ENCODE results near the gene SLC30A2. TPM values are rescaled to one million over a fixed set of nuclear protein-coding genes. Genes with fewer than 3 reads are reported as not detected.

The SLC30A2 gene
- total and polyA plus RNA-seq, 2 of the 13 experiments (the other 11 are each of a cell fraction or from before 2014, with no cell fraction given): not detected

DNA sequence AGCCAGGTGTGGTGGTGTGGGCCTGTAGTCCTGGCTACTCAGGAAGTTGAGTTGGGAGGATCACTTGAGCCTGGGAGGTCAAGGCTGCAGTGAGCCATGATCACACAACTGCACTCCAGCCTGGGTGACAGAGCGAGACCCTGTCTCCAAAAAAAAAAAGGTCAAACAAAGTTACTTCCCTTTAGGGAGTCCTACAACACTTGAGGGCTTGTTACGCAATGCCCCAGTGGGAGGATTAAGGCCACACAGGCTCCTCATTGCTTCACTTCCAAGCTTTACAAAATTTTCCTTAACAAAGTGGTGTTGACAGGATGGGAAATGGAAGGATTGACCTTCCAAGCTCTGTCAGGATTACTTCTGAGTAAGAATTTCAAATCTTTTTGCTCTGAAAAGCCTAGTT is 30.6 kb downstream of the SLC30A2 start (continued):
- TF ChIP-seq RARA (CRISPR knock-in tag; IDR thresholded peaks at IDR 0.05) (peak; percentile 22; the same call in 1 of the 2 replicates), NCOA2 (CRISPR knock-in tag; IDR thresholded peaks at IDR 0.05) (peak; percentile 30; the same call in 1 of the 2 replicates), LCORL (IDR thresholded peaks at IDR 0.05) (no peak), LCORL (CRISPR knock-in tag; IDR thresholded peaks at IDR 0.05) (no peak), IKZF4 (CRISPR knock-in tag; IDR thresholded peaks at IDR 0.05; ENCODE audit: borderline replicate concordance, low read depth, not compliant biosample characterization) (no peak)

DNA sequence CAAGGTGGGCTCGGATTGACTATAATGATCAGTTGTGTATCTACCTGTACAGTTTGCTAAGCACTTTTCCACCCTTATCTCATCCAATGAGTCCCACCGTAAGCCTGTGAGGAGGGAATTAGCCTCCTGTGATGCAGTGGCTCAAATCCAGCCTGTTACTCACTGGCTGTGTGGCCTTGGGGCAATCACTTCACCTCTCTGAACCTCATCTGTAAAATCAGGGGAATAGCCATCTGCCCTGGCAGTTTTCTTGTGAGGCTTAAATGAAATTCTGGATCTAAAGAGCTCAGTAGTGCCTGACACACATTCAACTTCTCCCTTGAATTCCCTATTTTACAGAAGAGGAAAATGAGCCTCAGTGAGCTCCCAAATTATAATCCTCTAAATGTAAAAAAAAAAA is 31.7 kb downstream of the SLC30A2 start:
- BruUV-seq (replicated peaks): no TSS peak
- no peak for TF ChIP-seq ZNF496 (CRISPR knock-in tag; IDR thresholded peaks at IDR 0.05; ENCODE audit: insufficient replicate concordance)
- TF ChIP-seq STAG1 (CRISPR knock-in tag; IDR thresholded peaks at IDR 0.05): no peak
- peak; percentile 73; the same call in 1 of the 2 replicates for TF ChIP-seq ZNF768 (CRISPR knock-in tag; IDR thresholded peaks at IDR 0.05)
- DNase-seq (ENCODE audit: low spot score) (no peak), ATAC-seq (no peak), FAIRE-seq (no peak)
- 4% methylated on average over 2 of the region's 2 CpGs for WGBS (ENCODE audit: low lambda C conversion rate)
- intact Hi-C loops (cut with micrococcal nuclease; ENCODE audit: unreplicated experiment) (no loop called here), in situ Hi-C loops (cut with HindIII; ENCODE audit: extremely low pct_ligation_motif_present, low pct_unique_long_range_greater_than_20kb) (no loop called here)
- no peak overlapping the region for H3K4me3 ChIP-seq (replicated peaks in 1 of 3; ENCODE audit: insufficient read depth in 1 of 3, low read depth in 2 of 3, low read length in 3 of 3)
- peaks cover 7 to 8% of the 10 kb centered on the region in 2 experiments; a peak in 3 of 5 replicates for H3K27me3 ChIP-seq (ENCODE audit: control insufficient read depth in 1 of 2, insufficient read depth in 2 of 2, low read length in 2 of 2)
- POLR2A ChIA-PET: no interaction called here
- no peaks in the 10 kb centered on the region for H3K36me3 ChIP-seq (replicated peaks in 1 of 2; ENCODE audit: control insufficient read depth in 1 of 2, insufficient read depth in 2 of 2, low read length in 2 of 2)
- peaks cover 58% of the 10 kb centered on the region for H3K4me1 ChIP-seq (ENCODE audit: insufficient read depth, low read length)
- no peaks in the 10 kb centered on the region for H3K79me2 ChIP-seq (ENCODE audit: insufficient read depth, low read length)
- no peaks in the 10 kb centered on the region for H3K9me3 ChIP-seq (ENCODE audit: low read length)
- no peak overlapping the region for H3K9ac ChIP-seq (ENCODE audit: insufficient read depth, low read depth, low read length)
- H3K4me2 ChIP-seq (ENCODE audit: low read depth, low read length): no peak overlapping the region
- H4K20me1 ChIP-seq (ENCODE audit: insufficient read depth, low read length): no peaks in the 10 kb centered on the region
- CTCF ChIA-PET (ENCODE audit: low intra/inter-chr PET ratio, low total read pairs): no interaction called here
- no peak overlapping the region for H3K27ac ChIP-seq (ENCODE audit: extremely low read length, insufficient read depth, low read length)
- no peak overlapping the region for H2AFZ ChIP-seq (ENCODE audit: low read length)

DNA sequence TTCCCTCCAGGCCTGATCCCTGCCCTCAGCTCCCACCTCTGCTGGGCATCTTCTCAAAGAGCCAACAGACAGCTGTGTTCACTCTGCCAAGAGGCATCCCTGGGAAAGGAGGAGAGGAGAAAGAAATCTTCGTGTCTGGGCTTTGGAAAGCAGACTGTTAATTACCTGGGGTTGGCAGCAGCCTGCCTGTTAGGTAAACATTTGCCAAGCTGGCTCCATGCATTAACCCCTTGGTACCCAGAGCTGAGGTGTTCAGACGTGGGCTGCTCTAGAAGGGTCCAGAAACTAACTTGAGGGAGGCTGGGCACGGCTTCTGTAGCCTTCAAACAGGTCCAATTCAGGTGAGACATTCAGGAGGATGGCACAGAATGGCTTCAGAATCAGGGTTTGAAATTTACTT is 33.1 kb downstream of the SLC30A2 start:
- peaks cover 7 to 8% of the 10 kb centered on the region in 2 experiments; a peak in 3 of 5 replicates for H3K27me3 ChIP-seq (ENCODE audit: control insufficient read depth in 1 of 2, insufficient read depth in 2 of 2, low read length in 2 of 2)
- BruUV-seq (replicated peaks): no TSS peak
- ChIA-PET CTCF (ENCODE audit: low intra/inter-chr PET ratio, low total read pairs) (no interaction called here), POLR2A (no interaction called here)
- H3K36me3 ChIP-seq (replicated peaks in 1 of 2; ENCODE audit: control insufficient read depth in 1 of 2, insufficient read depth in 2 of 2, low read length in 2 of 2): no peaks in the 10 kb centered on the region
- ATAC-seq (no peak), DNase-seq (ENCODE audit: low spot score) (no peak), FAIRE-seq (no peak)
- intact Hi-C loops (cut with micrococcal nuclease; ENCODE audit: unreplicated experiment): no loop called here
- H3K27ac ChIP-seq (ENCODE audit: extremely low read length, insufficient read depth, low read length): no peak overlapping the region
- no peak overlapping the region for H3K4me2 ChIP-seq (ENCODE audit: low read depth, low read length)
- H3K9me3 ChIP-seq (ENCODE audit: low read length): no peaks in the 10 kb centered on the region
- H3K79me2 ChIP-seq (ENCODE audit: insufficient read depth, low read length): no peaks in the 10 kb centered on the region
- in situ Hi-C loops (cut with HindIII; ENCODE audit: extremely low pct_ligation_motif_present, low pct_unique_long_range_greater_than_20kb): no loop called here
- H2AFZ ChIP-seq (ENCODE audit: low read length): no peak overlapping the region
- 22% methylated on average over 3 of the region's 3 CpGs for WGBS (ENCODE audit: low lambda C conversion rate)
- no peak overlapping the region for H3K4me3 ChIP-seq (replicated peaks in 1 of 3; ENCODE audit: insufficient read depth in 1 of 3, low read depth in 2 of 3, low read length in 3 of 3)
- H4K20me1 ChIP-seq (ENCODE audit: insufficient read depth, low read length): no peaks in the 10 kb centered on the region
- TF ChIP-seq SMAD1 (CRISPR knock-in tag; IDR thresholded peaks at IDR 0.05; ENCODE audit: borderline replicate concordance, low read depth) (no peak), ZNF652 (CRISPR knock-in tag; IDR thresholded peaks at IDR 0.05; ENCODE audit: borderline replicate concordance, low read depth) (peak; percentile 81)
- peaks cover 46% of the 10 kb centered on the region for H3K4me1 ChIP-seq (ENCODE audit: insufficient read depth, low read length)
- H3K9ac ChIP-seq (ENCODE audit: insufficient read depth, low read depth, low read length): no peak overlapping the region
